Umbilical cord (tissue), 2 donors: ENCODE data around the gene EPS8L2. TPM values are rescaled to one million over a fixed set of nuclear protein-coding genes. Genes with fewer than 3 reads are reported as not detected.

Experiments used
- DNase-seq: peaks from one replicate; pipeline ENCODE4 v3.0.0-alpha.2; 2015; ENCODE audit warnings: low spot score
- total RNA-seq: library from RNA; depleted of rRNA; stranded (reverse); fragments of >200 nt; gene quantifications from one replicate; pipeline ENCODE4 v1.2.3, GENCODE V29; 2014; ENCODE audit warnings: low replicate concordance; ENCODE audit not compliant: insufficient read depth

Gene EPS8L2
- total RNA-seq, 1 donor from 2014 or later: 28.6 TPM

DNA sequence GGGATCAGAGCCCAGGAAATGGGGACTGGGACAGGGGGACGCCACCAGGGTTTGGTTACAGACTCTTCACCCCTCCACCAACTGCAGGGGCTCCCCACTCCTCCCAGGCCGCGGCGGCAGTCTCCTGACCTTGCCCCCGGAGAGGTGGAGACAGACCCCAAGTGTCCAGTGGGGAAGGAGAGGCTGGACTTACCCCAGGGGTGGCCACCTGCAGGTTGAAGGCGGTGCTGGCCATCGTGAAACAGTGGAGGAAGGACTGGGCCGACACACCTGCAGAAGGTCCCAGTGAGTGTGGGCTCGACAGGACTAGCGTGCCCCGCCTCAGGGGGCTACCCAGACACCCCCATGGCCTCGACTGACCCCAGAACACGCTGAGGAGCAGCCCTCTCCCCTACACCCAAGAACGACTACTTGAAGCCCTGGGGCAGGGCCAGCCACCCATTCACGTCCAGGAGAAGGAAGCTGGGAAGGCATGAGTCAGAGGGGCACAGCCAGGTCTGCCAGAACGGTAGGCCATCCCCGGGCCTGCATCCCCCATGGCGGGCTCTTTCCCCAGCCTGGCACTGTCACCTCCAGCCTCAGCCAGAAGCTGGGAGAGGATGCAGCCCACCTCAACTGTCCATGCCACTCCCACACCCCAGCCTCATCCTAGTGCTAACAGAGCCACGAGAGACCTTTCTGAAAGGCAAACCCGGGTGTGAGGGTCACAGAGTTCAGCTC lies 69.0 kb downstream of the EPS8L2 start:
- no peak for DNase-seq

DNA sequence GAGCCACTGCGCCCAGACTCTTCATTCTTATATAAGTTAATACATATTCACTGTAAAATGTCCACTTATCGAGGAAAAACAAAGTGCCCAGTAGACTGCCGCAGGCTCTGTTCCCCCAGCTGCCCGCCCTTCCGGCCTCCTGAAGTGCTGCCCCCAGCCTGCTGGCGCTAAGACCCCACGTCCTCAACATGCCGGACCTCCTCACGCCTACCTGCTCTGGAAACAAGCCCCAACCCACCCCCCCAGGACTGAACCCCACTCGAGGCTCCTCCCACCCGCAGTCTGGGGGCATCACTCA lies 70.2 kb downstream of the EPS8L2 start:
- no peak for DNase-seq

DNA sequence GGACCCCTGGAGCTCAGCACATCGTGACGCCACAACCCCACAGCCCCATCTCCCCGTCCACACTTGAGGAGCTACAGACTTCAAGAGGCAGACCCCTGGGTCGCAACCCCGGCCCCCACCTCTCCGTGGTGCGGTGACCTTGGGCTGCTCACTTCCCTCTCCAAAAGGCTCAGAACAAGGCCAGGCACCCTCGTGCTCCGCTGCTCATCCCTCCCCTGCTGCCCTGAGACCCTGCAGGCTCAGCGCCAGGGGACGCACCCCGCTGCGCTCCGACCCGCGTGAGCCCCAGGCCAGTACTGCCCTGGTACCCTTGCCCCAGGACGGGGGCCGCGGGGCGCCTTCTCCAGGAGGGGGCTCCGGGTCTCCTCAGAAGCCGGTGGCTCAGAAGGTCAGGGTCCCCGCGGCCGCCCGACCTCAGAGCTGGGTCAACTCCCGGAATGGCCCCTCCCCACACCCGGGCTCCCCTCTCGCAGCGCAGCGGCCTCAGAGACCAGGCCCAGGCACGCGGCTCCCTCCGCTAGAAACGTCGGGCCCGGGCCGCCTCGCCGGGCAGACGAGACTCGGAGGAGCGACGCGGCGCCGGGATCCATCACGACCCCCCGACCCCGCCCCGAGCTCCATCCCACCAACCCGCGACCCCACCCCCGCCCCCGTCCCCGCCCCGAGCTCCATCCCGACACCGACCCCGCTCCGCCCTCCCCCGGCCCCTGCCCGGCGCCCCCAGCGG lies 70.7 kb downstream of the EPS8L2 start:
- peak; percentile 30 for DNase-seq

Other genes with a start within 250 kb of the EPS8L2 start
- gene RNH1, start 199.0 kb upstream of the EPS8L2 start, total RNA-seq: 132 TPM
- 46.5 TPM for gene HRAS, start 170.7 kb upstream of the EPS8L2 start, total RNA-seq
- not detected for gene LRRC56, start 168.7 kb upstream of the EPS8L2 start, total RNA-seq
- gene LMNTD2, start 145.5 kb upstream of the EPS8L2 start, total RNA-seq: 0.48 TPM
- gene RASSF7, start 145.3 kb upstream of the EPS8L2 start, total RNA-seq: 1.7 TPM
- 31.5 TPM for gene PHRF1, start 129.8 kb upstream of the EPS8L2 start, total RNA-seq
- 16.6 TPM for gene IRF7, start 90.3 kb upstream of the EPS8L2 start, total RNA-seq
- gene CDHR5, start 81.3 kb upstream of the EPS8L2 start, total RNA-seq: not detected
- gene SCT, start 79.0 kb upstream of the EPS8L2 start, total RNA-seq: not detected
- not detected for gene DRD4, start 69.0 kb upstream of the EPS8L2 start, total RNA-seq
- gene DEAF1, start 11.0 kb upstream of the EPS8L2 start, total RNA-seq: 54.9 TPM
- gene TMEM80, start 10.4 kb upstream of the EPS8L2 start, total RNA-seq: 7.7 TPM
- 76.1 TPM for gene TALDO1, start 41.2 kb downstream of the EPS8L2 start, total RNA-seq
- 26.2 TPM for gene GATD1, start 71.3 kb downstream of the EPS8L2 start, total RNA-seq
- 1.4 TPM for gene CEND1, start 83.9 kb downstream of the EPS8L2 start, total RNA-seq
- 2.2 TPM for gene SLC25A22, start 92.0 kb downstream of the EPS8L2 start, total RNA-seq
- 19.3 TPM for gene PIDD1, start 99.0 kb downstream of the EPS8L2 start, total RNA-seq
- gene RPLP2, start 103.7 kb downstream of the EPS8L2 start, total RNA-seq: 439 TPM
- 6.7 TPM for gene PNPLA2, start 112.7 kb downstream of the EPS8L2 start, total RNA-seq
- gene CRACR2B, start 121.7 kb downstream of the EPS8L2 start, total RNA-seq: 3.1 TPM
- gene CD151, start 126.7 kb downstream of the EPS8L2 start, total RNA-seq: 159 TPM
- 14.0 TPM for gene POLR2L, start 136.3 kb downstream of the EPS8L2 start, total RNA-seq
- gene TSPAN4, start 136.6 kb downstream of the EPS8L2 start, total RNA-seq: 43.8 TPM
- 69.6 TPM for gene CHID1, start 204.6 kb downstream of the EPS8L2 start, total RNA-seq
- 24.1 TPM for gene AP2A2, start 219.6 kb downstream of the EPS8L2 start, total RNA-seq